ENCODE results near the gene NOS3.

DNA sequence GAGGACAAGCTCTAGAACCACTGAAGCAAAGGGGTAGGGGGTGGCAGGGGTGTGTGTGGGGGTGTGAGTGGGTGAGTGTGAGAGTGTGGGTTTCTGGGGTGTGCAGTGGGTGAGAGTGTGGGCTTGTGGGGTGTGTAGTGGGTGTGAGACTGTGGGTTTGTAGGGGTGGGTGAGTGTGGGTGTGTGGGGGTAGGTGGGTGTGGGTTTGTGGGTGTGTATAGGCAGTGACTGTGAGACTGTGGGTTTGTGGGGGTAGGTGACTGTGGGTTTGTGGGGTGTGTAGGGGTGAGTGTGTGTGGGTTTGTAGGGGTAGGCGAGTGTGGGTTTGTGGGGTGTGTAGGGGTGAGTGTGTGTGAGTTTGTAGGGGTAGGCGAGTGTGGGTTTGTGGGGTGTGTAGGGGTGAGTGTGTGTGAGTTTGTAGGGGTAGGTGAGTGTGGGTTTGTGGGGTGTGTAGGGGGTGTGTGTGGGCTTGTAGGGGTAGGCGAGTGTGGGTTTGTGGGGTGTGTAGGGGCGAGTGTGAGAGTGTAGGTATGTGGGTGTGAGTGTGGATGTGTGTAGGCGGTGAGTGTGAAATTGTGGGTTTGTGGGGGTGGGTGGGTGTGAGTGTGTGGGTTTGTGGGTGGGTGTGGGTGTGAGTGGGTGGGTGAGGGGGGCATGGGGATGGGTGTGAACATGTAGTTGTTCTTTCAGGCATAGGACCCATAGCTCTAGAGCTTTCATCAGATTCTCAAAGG lies 8.8 kb downstream of the NOS3 start:
- TF ChIP-seq, protein P1, sequence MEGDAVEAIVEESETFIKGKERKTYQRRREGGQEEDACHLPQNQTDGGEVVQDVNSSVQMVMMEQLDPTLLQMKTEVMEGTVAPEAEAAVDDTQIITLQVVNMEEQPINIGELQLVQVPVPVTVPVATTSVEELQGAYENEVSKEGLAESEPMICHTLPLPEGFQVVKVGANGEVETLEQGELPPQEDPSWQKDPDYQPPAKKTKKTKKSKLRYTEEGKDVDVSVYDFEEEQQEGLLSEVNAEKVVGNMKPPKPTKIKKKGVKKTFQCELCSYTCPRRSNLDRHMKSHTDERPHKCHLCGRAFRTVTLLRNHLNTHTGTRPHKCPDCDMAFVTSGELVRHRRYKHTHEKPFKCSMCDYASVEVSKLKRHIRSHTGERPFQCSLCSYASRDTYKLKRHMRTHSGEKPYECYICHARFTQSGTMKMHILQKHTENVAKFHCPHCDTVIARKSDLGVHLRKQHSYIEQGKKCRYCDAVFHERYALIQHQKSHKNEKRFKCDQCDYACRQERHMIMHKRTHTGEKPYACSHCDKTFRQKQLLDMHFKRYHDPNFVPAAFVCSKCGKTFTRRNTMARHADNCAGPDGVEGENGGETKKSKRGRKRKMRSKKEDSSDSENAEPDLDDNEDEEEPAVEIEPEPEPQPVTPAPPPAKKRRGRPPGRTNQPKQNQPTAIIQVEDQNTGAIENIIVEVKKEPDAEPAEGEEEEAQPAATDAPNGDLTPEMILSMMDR (IDR thresholded peaks at IDR 0.05 in 4 of 5, conservative IDR thresholded peaks at IDR 0.05 in 1 of 5), result no peak
- TF ChIP-seq POLR2A (IDR thresholded peaks at IDR 0.05), result no peak
